ENCODE data around the gene PTK7.

DNA sequence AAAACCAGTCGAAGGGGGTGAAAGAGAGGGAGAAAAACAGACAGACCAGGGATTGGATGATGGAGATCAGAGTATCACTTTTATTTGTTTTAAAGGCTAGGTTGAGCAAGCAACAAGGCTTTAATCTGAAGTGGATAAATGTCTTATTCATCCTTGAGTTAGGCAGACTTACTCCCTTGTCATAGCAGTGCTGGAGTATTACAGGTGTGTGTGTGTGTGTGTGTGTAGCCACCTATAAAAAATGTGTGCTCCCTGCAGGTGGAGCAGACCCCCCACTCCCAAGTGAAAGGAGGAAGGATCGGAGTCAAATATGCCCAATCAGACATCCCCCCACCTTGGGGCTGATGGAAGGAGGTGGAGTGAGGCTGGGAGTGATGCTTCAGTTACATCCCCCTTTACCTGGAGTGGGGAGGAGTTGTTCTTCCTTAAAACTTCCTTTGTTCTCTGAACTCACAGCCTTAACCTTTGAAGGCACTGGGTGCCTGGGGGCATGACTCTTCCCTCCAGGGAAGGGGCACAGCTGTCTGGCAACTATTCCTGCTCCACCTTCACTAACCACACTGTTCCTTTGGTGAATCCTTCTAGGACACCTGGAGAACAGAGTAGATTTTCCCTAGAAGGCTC, 27.3 kb downstream of the PTK7 start:
- TF ChIP-seq, protein P1, sequence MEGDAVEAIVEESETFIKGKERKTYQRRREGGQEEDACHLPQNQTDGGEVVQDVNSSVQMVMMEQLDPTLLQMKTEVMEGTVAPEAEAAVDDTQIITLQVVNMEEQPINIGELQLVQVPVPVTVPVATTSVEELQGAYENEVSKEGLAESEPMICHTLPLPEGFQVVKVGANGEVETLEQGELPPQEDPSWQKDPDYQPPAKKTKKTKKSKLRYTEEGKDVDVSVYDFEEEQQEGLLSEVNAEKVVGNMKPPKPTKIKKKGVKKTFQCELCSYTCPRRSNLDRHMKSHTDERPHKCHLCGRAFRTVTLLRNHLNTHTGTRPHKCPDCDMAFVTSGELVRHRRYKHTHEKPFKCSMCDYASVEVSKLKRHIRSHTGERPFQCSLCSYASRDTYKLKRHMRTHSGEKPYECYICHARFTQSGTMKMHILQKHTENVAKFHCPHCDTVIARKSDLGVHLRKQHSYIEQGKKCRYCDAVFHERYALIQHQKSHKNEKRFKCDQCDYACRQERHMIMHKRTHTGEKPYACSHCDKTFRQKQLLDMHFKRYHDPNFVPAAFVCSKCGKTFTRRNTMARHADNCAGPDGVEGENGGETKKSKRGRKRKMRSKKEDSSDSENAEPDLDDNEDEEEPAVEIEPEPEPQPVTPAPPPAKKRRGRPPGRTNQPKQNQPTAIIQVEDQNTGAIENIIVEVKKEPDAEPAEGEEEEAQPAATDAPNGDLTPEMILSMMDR (IDR thresholded peaks at IDR 0.05; ENCODE audit: low read depth, low read length): no peak
- no peak for TF ChIP-seq EZH2phosphoT487 (IDR thresholded peaks at IDR 0.05; ENCODE audit: low read depth)
